Activated CD4-positive, CD25-positive, alpha-beta regulatory T cell treated with anti-CD3 and anti-CD28 coated beads, Interleukin-2, amount 50 U/mL, for 24 hours (primary cell): ENCODE measurements around the gene ROM1.

Source experiments
- ATAC-seq, 2 donors: fragments of 150-1000 bp; cut with Tn5 transposase; one replicate each; pipeline ENCODE4 v1.10.0; 2021; ENCODE audit warnings: mild to moderate bottlenecking in 1 of 2, moderate library complexity in 1 of 2

ROM1 gene

DNA sequence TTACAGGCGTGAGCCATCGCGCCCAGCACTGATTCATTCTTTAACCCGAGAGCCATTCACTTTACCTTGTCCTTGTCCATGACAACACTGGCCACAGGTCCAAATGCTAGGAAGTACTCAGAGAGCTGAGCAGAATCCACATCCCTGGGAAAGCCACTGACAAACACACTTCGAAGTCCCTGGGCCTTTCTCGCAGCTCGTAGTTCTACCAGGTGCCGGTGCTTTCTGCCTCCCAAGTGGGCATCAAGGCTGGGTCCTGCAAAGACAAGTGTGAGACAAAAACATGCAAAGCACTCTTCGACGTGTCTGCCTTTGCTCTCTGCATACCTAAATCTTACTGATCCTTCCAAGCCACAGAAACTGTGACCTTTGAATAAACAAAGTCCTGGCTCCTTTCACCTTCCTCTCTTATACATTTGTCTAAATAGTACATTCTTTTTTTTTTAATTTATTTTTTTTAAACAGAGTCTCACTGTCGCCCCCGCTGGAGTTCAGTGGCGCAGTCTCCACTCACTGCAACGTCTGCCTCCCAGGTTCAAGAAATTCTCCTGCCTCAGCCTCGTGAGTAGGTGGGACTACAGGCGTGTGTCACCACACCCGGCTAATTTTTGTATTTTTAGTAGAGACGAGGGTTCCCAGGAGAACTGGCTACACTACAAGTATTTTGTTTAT is 24.0 kb upstream of the ROM1 start:
- ATAC-seq, result no peak

DNA sequence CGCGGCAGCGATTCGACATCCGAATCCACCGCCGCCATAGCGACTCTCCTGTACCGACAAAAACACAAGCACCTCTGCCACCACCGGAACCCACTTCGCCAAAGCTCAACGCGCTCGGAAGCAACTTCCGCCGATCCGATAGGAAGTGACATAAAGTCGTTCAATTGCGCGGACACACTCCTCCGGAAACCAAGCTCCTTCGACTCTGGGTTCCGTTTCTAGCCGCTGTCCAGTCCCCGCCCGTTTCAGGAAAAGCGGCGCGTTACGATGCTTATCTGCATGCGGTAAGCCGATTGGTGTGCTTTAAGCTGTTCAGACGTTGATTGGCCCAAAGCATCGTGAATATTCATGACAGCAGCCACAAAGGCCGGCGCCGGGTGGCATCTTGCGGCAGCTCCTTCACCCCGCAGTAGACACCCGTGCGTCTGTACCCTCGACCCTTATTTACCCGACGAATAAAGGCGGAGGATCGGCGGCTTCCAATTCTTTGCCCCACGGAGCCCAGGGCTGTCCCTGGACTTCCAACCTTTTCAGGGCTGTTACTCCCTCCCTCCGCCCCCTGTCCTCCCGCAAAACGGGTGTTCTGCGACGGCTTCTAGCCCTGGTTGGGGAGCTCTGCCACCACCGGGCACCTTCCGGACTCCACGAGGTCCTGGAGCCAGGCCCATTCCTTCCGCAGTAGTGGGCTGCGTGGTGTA is 21.5 kb upstream of the ROM1 start, which contains the start of gene TUT1:
Gene TUT1, minus strand, starts transcription at position 76 of the 698 bp plus-strand sequence. Its CDS starts 38 bp downstream, at position 38.
- peak; percentile 93 to 94 for ATAC-seq

DNA sequence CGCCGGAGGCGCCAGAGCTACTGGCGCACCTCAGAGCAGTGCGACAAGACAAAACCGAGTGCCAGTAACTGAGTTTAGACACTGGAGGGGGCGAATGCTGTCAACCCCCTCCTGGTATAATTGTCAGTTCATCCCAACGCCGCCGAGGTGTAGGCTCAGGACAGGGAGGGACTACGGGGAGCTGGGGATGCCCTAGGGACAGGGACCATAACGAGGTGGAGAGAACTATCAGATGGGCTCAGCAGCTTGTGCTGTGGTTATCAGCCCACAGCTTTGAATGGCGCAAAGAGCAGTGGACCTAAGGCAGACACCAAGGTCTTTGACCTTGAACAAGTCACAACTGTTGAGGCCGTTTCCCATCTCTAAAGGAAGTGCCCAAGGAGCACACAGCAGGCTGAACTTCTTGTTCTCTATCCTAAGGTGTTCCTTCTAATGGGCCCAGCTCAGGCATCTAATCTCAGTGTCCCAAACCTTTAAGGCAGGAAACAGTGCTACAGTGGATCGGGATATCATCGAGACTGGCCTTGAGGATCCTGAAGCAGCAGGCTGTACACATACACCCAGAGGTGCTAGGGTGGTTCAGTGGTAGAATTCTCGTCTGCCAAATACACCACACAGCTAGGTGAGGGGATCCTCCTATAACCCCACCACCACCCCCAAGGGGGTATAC is 20.8 kb upstream of the ROM1 start:
- no peak for ATAC-seq

DNA sequence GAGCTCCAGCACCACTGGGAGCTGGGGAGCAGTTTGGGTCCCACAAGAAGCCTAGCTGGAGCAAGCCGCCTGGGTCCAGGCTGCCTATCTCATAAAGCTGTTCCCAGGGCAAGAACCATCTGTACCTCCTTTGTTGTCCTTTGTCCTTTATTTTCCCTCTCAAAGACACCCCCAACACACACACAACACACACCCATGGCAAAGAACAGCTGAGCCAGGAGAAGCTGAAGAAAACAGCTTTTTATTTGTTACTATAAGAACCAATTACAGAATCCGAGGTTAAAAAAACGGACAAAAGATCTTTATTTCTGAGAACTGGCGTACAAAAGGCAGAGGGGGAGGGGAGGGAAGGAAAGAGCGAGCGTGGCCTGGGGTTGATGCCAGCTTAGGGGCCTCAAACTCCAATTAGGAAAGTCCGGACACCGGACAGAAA is 20.1 kb upstream of the ROM1 start:
- no peak for ATAC-seq

DNA sequence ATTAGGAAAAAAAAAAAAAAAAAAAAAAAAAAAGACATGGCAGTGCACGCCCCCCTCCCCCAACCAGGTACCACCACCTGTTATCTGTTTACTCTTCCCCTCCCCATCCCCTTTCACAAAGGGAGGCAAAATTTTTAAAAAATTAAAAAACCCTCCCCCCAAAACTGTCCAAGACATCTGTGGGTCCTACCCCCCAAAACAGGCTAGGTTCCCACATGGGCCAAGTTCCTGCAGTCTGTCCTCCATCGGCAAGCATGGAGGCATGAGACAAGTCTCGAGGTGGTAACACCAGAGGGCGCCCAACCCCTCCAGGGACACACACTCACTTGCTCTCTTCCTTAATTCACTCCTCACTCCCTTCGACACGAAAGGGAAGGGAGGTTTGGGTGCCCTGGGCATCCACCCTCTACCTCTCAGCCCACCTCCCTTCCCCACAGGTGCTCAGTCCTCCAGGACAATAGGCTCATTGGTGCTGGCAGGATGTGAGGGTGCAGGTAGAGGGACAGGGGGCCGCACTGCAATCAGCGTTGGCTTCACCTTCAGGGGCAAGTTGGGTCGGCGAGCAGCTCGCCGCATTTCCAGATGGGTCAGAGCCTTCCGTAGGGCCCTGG is 19.5 kb upstream of the ROM1 start:
- no peak for ATAC-seq

DNA sequence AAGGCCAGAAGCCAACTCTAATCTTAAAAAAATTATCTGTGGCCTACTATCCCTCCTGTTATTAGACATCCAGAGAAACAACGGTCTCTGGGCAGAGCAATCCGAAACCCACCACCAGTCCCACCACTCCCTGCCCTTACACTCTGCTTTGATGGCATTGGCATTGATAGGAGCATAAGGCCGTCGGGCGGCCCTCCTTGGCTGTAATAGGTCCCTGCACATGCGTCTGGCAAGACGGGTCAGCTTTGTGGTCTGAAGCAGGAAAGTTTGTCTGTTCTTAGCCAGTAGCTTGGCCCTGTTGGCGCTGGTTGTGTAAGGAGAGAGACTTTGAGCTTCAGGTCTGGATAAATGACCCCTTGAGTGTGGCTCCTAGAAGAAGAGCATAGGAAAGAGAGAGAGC is 17.9 kb upstream of the ROM1 start:
- ATAC-seq, result no peak

DNA sequence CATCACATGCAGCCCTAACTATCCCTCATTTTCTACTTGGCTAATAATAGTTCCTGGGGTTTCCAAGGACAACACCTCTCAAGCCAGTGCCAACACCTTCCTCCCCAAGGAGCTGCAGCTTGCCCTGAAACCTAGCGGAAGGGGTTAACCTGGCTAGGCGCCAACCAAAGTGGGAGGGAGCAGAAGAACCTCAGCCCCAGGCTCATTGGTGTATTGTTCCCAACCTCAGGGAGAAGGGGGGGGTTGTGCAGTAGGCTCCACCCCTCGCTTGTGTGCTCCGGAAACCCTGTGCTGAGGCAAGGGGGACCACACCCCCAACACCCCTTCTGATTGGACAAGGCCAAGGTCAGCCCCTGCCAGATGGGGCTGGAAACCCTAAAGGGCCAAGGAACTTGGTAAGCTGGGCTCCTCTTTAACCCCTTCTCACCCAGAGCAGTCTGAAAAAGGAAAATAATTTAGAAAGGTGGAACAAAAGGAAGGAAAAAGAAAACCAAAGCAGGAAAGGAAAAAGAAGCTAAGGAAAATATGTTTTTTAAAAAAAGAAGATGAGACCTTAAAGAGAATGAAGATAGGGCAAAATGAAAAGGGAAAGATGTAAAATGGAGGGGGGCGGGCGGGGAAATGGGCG is 13.9 kb upstream of the ROM1 start:
- peak; percentile 79 for ATAC-seq

DNA sequence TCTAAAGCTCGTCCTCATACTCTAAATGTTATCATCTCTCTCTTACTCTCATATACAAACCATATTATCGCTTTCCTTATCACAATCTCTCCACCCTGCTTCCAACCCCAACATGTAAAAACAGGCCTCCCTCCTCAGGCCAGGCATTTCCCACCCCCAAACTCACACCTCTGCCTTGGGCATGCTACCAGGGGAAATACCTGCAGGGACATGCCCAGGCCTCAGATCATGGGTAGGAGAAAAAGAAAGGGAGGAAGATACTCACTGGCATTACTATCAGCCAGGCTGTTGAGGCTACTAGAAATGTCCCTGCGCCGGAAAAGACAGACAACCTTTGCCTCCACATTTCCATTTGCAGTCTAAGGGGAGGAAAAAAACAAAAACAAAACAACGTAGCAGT is 13.2 kb upstream of the ROM1 start:
- ATAC-seq, result no peak

DNA sequence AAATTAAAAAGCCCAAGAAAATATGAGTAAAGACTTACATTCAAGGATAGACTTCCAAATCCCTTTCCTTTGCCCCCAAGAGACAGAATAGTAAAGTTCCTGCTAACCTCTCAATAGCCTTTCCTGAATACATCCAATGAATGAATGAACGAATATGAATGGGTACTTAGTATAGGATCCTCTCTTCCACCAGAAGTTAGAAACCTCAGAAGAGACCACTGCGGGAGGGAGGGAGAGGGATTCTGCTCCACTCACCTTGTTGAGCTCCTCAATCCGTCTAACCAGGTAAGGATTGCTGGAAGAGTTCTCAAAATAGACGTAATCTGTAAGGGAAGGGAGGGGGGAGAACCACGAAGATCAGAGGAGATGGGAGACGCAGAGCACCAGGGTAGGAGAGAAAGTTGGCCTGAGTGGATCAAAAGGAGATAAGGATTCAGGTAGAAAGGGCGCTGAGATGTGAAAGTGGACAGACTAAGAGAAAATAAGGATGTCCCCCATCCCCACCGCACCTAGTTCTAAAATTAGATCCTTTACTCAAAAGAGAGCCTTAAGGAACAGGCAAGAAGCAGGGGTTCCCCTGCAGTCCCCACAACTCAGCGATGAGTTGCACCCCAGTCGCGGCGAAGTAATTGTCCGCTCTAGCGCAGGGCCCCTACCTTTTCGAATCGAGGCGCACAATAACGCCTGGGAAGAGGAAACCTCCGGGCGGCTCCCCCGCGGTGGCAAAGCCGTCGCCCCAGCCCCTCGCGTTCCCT is 12.5 kb upstream of the ROM1 start:
- no peak for ATAC-seq

DNA sequence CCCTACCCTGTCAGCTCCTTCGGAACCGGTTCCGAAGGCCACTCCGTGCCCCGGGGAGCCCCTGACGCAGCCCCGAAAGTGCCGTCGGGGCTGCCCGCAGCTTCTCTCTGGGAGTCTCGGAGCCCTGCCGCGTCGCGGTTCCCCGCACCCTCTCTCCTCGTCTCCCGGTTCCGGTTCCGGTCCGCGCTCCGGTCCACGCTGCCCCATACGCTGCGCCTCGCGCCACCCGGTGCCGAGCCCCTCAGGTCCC is 12.0 kb upstream of the ROM1 start:
- peak; percentile 7 to 8 for ATAC-seq

DNA sequence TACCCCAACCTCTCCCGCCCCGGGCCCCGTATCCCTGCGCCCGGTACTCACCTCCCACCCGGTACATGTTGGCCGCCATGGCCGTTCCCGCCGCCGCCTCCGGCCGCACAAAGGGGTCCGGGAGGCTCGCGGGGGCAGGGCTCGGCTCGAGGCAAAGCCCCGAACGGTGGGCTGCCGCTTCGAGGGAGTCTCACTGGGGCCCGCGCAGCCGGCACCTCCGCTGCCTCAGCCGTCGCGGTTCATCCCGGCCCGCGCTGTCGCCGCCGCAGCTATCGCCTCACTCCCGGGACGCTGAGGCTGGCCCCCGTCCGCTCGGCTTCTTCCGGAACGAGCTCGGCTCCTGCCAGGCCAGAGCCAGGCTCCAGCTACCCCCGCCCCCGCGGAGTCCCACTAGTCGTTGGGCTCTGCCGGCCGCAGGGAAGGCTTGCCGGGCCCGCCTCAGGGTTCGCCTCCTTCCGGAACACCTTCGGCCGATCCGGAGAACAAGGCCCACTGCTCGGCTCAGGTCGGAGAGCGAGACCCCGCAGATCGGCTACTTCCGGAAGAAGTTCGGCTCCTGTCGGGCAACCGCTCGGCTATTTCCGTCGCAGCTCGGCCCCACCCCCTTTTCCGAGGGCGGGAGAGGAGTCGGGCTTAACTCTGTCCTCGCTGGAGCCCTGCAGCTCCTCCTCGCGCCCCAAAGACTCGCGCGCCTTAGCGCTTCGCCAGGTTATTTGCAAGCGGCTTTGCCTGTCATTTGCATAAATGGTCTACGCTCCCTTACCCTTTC is 11.5 kb upstream of the ROM1 start, which contains the start of gene MTA2:
Gene MTA2, minus strand, starts transcription at position 494 of the 769 bp plus-strand sequence. Its CDS starts 415 bp downstream, at position 79.
- peak; percentile 80 to 83 for ATAC-seq

DNA sequence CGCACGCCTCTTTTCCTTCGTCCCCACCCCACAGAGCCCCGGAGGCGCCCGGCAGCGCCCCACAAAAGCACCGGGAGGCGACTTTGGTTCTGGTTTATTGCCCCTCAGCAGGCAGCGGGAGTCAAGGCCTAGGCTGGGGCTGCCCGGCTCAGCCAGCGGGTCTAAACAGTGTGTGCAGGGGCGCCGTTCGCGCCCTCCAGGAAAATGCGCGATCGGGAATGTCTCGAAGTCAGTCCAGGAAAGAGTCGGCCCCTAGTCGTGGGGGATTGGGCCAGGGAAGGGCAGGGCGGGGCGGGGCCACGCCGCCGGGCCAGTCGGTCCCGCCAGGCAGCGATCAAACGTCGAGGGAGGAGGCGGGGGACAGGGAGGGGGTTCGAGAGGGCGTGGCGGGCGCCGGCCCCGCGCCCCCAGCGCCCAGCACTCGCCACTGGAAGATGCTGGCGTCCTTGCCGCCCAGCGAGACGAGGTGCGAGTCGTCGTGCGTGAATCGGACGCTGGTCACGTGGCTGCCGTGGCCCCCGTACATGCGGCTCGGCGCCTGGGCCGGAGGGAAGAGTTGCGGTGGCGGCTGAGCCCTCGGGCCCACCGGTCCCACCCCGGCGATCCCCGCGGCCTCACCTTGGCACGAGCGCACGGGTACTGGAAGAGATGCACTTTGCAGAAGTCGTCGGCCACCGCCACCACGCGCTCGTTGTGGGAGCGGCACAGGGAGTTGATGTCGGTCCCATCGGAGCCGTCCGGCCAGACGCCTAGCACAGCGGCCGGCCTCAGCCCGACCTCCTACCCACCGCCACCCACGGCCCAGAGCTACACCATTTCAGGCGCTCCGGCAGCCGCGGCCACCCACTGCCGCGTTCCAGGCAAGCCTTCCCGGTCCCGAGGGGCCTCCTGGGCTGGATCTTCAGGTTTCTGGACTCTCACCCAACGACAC is 10.7 kb upstream of the ROM1 start:
- no peak for ATAC-seq

DNA sequence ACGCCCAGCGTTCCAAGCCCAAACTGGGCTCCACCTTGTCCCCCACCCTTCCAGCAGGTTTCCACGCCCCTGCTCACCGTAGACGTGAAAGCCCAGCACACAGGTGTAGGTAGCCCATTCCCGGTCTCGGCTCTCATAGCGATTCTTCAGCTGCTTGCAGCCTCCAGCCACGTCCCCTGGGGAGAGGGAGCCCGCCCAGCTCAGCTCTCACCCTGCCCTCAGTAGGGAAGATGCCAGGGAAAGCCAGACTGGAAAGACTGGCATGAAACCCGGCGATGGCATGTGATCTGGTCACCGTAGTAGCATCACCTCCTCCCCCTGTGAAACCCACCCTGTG is 10.0 kb upstream of the ROM1 start:
- no peak for ATAC-seq

DNA sequence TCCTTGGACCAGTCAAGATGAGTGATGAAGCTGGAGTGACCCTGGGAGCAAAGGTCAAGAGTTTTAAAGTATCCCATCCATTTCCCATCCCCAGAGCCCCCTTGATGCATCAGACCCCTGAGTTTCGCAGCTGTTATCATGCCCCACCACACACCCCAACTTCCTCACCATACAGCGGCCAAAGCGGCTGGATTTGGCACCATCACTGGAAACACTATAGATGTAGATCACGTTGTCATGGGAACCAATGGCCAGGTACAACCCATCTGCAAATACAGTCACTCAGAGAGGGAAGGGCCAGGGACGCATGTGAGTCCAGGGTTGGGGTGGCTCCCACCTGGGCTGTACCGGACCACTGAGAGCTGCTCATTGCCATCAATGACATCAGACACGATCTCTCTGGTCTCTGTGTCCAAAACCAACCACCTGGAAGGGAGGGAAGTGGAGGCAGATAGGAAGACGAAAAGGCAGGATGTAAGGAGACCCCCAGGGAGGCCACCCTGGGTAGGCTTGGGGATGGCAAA is 9.2 kb upstream of the ROM1 start:
- ATAC-seq, result no peak

DNA sequence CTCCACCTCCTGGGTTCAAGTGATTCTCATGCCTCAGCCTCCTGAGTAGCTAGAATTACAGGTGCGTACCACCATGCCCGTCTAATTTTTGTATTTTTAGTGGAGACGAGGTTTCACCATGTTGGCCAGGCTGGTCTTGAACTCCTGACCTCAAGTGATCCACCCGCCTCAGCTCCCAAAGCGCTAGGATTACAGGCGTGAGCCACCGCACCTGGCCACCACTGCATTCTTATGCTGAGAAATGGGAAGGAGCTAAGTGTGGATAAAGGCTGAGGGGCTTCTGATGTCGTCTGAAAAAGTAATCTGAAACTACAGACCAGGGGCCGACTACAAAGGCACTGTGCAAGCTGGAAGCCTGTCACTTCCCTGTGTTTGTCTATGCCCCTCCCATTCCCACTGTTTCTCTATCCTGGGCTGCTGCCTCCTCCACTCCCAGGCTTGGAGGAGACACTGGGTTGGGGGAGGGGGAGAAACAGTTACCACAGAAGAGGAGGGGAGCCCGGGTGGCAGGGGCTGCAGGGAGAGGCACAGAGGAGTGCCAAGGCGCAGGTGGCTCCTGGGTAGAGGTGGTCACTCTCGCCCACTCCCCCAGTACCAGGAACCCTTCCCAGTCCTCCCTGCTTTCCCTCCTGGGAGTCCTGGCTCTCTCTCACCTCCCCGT is 8.5 kb upstream of the ROM1 start:
- ATAC-seq, result no peak

DNA sequence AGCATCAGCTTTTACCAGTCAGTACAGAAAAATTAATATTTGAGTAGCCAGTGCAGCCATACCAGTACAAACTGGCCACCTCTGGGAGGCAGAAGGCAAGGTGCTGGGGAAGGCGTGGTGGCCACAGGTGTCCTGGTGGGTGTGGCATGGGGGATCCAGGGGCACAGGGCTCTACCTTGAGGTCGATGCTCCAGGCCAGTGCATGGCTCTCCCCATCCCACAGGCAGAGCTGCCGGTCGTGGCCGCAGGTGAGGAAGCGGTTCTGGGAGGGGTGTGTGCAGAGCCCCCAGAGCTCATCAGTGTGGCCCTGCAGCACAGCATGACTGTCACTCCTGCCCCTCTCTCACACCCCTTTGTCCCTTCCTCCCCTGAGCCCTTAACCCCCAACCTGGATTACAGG is 7.6 kb upstream of the ROM1 start:
- no peak for ATAC-seq

DNA sequence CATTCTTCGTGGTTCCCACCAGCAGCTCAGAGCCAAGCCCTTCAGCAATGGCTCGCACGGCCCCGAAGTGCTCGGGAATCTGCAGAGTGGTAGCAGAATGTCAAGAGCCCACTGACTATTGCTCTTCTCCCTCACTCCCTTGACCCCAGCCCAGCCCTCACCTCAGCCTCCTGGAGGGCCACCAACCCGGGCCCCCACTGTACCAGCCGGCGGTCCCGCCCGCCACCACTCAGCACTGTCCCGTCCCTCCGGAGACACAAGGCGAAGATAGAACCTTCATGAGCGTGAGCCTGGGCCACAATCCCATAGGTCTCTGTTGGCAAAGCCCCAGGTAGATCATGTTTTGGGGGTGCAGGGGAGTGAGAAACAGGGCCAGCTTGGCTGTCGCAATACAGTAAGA is 7.2 kb upstream of the ROM1 start:
- ATAC-seq, result no peak

DNA sequence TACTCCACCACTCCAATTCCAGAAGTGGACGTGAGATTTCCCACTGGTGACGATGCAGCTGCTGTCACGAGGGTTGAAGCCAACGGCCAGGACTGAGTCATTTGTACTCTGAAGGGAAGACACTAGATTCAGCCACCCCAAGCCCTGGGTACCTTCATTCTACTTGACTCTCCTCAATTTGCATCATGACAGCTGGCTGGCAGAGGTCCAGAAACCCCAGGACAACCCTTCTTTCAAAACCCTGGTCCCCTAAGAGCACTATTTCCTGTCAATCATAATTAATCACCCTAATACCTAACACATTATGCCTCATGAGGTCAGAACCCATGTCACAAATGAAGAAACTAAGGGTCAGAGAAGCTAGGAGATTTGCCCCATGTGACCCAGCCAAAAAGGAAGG is 5.3 kb upstream of the ROM1 start:
- no peak for ATAC-seq

DNA sequence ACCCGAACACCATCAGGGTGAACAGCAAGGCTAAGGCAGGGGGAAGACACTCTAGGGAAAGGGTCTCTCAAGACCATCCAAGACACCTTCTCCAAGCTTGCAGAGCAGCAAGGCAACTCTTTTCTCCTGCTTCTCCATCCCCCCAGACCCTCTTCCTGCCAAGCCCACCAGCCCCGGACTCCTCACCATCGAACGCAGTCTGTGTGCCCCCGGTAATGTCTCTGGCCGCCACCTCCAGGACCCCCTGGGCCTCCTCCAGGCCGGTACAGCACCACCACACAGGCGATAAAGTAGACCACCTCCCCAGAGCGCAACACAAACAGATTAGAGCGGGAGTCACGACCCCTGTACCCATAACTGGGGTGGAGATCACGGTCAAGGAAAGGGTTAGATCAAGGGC is 4.3 kb upstream of the ROM1 start:
- ATAC-seq, result no peak

DNA sequence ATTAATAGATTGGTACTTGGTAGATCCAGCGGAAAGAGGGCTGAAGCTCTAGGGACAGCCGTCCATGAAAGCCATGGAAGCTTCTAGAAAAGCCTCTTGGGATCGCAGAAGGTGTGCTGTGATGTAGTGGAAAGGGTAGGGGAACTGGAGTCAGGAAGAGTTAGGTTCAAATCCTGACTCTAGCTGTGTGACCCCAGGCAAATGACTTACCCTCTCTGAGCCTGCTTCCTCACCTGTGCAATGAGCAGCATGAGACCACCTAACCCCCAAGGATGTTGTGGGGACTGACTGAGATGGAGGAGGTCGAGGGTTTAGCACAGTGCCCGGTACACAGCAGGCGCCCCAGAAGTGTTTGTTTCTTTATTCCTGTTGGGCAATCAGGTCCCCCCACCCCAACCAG is 2.7 kb upstream of the ROM1 start:
- no peak for ATAC-seq
